Type B pancreatic cell (in vitro differentiated cells): Measurements from ENCODE around the gene FAH. TPM values are rescaled to one million over a fixed set of nuclear protein-coding genes. Genes with fewer than 3 reads are reported as not detected.
A peak's percentile ranks its signal among the peaks of the same experiment; 100 is the strongest.

Source experiments
- DNase-seq: peaks from one replicate; pipeline ENCODE4 v3.0.0; 2021; ENCODE audit warnings: mixed read lengths; ENCODE audit not compliant: unreplicated experiment; ENCODE audit errors: extremely low spot score
- H3K27ac Mint-ChIP-seq: 2 replicates; pipeline ENCODE4 v1.8.0; 2021; ENCODE audit warnings: mild to moderate bottlenecking, mixed read lengths
- H3K27me3 Mint-ChIP-seq: 2 replicates; pipeline ENCODE4 v1.8.0; 2021; ENCODE audit warnings: mixed read lengths
- H3K36me3 Mint-ChIP-seq: 2 replicates; pipeline ENCODE4 v1.8.0; 2021; ENCODE audit warnings: mixed read lengths
- H3K4me1 Mint-ChIP-seq: one replicate; pipeline ENCODE4 v1.8.0; 2021; ENCODE audit warnings: mixed read lengths; ENCODE audit not compliant: unreplicated experiment
- H3K4me3 Mint-ChIP-seq: 2 replicates; pipeline ENCODE4 v1.8.0; 2021; ENCODE audit warnings: mild to moderate bottlenecking, mixed read lengths
- H3K9me3 Mint-ChIP-seq: 2 replicates; pipeline ENCODE4 v1.8.0; 2021; ENCODE audit warnings: mixed read lengths
- total RNA-seq: library from RNA; stranded (reverse); gene quantifications from 2 replicates; pipeline ENCODE4 v1.2.1, GENCODE V29; 2021; ENCODE audit warnings: low replicate concordance
- TF ChIP-seq, protein P1 (sequence below): fragments of 200-600 bp; sonication (generic); conservative IDR thresholded peaks from 2 replicates; pipeline ENCODE4 v1.5.0; 2021; ENCODE audit warnings: antibody characterized with exemption, mild to moderate bottlenecking

Gene FAH
- total RNA-seq, 1 donor from 2014 or later, result 25.8 TPM

DNA sequence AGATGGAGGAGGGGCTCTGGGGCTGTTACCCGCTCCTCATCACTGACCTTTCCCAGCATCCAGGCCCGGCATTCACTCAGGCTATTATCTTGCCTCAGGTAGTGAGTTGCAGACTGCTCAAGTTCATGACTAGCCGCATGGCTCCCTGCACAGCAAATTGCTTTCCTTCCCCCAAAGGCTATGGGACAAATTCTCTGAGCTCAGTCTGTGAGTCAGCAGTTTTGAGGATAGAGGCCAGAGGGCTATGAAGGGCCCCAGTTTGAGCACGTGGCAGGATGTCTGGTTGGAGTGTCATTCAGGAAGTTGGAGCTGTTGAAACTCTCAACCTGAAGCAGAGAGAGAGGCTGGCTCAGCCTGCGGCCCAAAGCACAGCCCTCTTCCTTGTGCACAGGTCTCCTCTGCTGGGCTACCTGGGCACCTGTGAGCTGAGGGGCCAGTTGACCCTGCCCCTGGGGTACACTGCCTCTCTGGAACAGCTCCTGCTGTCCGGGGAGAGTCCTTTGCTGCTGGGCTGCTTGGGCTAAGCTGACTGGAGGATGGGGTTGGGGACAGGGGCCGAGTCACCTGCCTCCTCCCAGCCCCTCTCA is 7.9 kb downstream of the FAH start:
- H3K36me3 Mint-ChIP-seq, result peaks cover 29% of the 10 kb centered on the region

DNA sequence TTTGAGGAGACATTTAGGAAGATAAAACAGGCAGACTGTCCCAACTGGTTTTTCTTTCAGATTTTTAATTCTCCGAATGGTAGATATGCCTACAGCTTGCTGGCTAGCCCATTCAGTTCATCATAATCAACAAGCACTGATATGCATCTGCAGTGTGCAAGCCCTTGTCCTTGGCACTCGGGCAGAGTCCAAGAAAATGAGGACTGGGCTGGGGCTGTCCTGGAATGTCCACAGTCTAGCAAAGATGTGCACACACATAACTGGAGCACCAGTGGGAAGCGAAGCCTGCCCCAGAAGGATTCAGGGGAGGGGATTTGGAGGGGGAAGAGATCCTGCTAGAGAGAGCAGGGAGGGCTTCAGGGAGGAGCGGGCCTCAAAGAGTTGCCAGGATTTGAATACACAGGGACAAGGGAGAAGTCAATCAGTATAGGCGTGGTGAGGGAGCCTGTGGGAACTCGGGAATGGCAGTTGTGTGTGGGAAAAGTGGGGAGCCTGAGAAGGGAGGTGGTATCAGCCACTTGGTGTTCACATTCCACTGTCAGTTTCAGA is 8.7 kb downstream of the FAH start:
- TF ChIP-seq, protein P1, sequence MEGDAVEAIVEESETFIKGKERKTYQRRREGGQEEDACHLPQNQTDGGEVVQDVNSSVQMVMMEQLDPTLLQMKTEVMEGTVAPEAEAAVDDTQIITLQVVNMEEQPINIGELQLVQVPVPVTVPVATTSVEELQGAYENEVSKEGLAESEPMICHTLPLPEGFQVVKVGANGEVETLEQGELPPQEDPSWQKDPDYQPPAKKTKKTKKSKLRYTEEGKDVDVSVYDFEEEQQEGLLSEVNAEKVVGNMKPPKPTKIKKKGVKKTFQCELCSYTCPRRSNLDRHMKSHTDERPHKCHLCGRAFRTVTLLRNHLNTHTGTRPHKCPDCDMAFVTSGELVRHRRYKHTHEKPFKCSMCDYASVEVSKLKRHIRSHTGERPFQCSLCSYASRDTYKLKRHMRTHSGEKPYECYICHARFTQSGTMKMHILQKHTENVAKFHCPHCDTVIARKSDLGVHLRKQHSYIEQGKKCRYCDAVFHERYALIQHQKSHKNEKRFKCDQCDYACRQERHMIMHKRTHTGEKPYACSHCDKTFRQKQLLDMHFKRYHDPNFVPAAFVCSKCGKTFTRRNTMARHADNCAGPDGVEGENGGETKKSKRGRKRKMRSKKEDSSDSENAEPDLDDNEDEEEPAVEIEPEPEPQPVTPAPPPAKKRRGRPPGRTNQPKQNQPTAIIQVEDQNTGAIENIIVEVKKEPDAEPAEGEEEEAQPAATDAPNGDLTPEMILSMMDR, result no peak
- H3K27ac Mint-ChIP-seq, result peak overlapping the region; percentile 57
- H3K36me3 Mint-ChIP-seq, result peaks cover 29% of the 10 kb centered on the region
- H3K4me3 Mint-ChIP-seq, result no peak overlapping the region
- H3K27me3 Mint-ChIP-seq, result no peaks in the 10 kb centered on the region
- H3K4me1 Mint-ChIP-seq, result no peaks in the 10 kb centered on the region
- no peaks in the 10 kb centered on the region for H3K9me3 Mint-ChIP-seq
- no peak for DNase-seq

More for the DNA sequence above, 7.9 kb downstream of the FAH start:
- Mint-ChIP-seq H3K27me3 (no peaks in the 10 kb centered on the region), H3K4me3 (no peak overlapping the region), H3K9me3 (no peaks in the 10 kb centered on the region), H3K27ac (peak overlapping the region; percentile 57), H3K4me1 (peaks cover 3% of the 10 kb centered on the region)
- TF ChIP-seq, protein P1, result no peak
- DNase-seq, result no peak

DNA sequence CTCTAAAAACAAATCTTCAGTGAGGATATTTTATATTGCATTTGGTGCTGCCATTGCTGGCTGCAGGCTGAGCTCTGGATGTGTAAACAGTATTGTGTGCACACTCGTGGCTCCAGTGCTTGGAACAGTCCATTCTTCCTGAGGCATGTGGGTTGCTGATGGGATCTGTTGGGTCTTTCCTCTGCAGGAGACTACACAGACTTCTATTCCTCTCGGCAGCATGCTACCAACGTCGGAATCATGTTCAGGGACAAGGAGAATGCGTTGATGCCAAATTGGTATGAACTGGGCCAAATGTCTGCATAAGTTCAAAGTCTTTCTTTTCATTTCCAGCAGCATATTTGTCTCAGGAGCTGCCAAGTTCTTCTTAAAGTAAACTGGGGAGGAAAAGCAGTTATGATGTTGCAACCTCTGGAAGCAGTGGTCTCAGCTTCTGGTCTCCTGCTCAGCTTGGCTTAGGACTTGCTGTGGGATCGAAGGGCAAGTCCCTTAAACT is 9.3 kb downstream of the FAH start:
- H3K27ac Mint-ChIP-seq, result no peak overlapping the region
- TF ChIP-seq, protein P1, result no peak
- peaks cover 29% of the 10 kb centered on the region for H3K36me3 Mint-ChIP-seq
- H3K9me3 Mint-ChIP-seq, result no peaks in the 10 kb centered on the region
- DNase-seq, result no peak
- no peaks in the 10 kb centered on the region for H3K4me1 Mint-ChIP-seq
- H3K27me3 Mint-ChIP-seq, result no peaks in the 10 kb centered on the region
- no peak overlapping the region for H3K4me3 Mint-ChIP-seq

DNA sequence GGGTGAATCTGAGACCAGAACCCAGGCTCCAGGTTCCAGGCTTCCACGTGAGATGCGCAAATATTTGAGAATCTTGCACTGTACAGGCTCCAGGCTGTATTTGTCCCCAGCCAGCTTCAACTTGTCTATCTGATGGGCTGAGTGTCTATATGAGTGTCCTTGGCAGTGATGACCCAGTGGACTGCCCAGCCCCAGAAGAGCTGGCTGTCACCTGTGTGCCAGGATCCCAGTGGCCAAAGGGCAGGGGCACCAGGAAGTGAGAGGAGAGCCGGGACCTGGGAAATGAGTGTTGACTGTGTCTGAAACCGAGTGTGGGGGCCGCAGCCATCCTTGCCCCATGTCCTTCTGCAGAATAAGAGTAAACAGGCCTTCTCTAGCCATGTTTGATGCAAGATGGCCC is 10.4 kb downstream of the FAH start:
- Mint-ChIP-seq H3K27ac (no peak overlapping the region), H3K36me3 (peaks cover 29% of the 10 kb centered on the region), H3K4me1 (no peaks in the 10 kb centered on the region), H3K4me3 (no peak overlapping the region), H3K27me3 (no peaks in the 10 kb centered on the region), H3K9me3 (no peaks in the 10 kb centered on the region)
- TF ChIP-seq, protein P1, result no peak
- DNase-seq, result no peak

DNA sequence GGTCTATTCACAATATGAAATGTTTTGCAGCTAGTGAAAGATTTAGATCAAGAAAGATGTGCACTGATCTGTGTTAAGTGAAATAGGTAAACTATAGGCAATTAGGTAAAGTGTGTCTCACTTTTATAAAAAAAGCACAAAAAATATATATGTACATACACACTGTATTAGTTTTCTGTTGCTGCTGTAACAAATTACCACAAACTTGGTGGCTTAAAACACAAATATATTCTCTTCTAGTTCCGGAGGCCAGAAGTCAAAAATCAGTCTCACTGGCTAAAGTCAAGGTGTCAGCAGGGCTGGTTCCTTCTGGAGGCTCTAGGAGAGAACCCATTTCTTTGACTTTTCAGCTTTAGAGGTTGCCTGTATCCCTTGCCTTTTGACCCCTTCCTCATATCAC is 11.1 kb downstream of the FAH start:
- Mint-ChIP-seq H3K9me3 (no peaks in the 10 kb centered on the region), H3K27me3 (no peaks in the 10 kb centered on the region), H3K4me3 (no peak overlapping the region), H3K4me1 (no peaks in the 10 kb centered on the region), H3K36me3 (peaks cover 32% of the 10 kb centered on the region), H3K27ac (no peak overlapping the region)
- no peak for DNase-seq
- TF ChIP-seq, protein P1, result no peak
